Measurements from ENCODE around the gene ROCK1. TPM values are rescaled to one million over a fixed set of nuclear protein-coding genes. Genes with fewer than 3 reads are reported as not detected.
"Not testable (repeated sequence)": the region's sequence is repeated elsewhere in the genome, so short reads cannot be mapped to it uniquely, and the experiment has no call there.

ROCK1 gene
- total and polyA plus RNA-seq, 2 donors (not counting 3 experiments of a cell fraction or from before 2014, with no cell fraction given) = 5.3 to 53.0 TPM

GRCh38 chr18:20960735-20961134 lies 150.9 kb downstream of the ROCK1 start:
- Histone ChIP-seq H2AFZ (ENCODE audit: low read depth, low read length) (no peak overlapping the region), H3K27me3 (ENCODE audit: control insufficient read depth in 2 of 2, insufficient read depth in 2 of 2, low read length in 2 of 2) (no peaks in the 10 kb centered on the region), H3K4me1 (ENCODE audit: control insufficient read depth, extremely low read depth, insufficient read depth, low read length) (no peaks in the 10 kb centered on the region), H3K27ac (ENCODE audit: insufficient read depth, low read depth, low read length) (no peak overlapping the region), H3K9me3 (replicated peaks; ENCODE audit: control insufficient read depth, insufficient read depth, low read length) (no peaks in the 10 kb centered on the region), H3K4me2 (ENCODE audit: insufficient read depth, low read length) (no peak overlapping the region), H3K79me2 (ENCODE audit: control insufficient read depth, insufficient read depth, low read length) (no peaks in the 10 kb centered on the region), H3K4me3 (replicated peaks in 1 of 3; ENCODE audit: insufficient read depth in 1 of 3, low read depth in 1 of 3, low read length in 3 of 3) (no peak overlapping the region), H3K36me3 (ENCODE audit: control insufficient read depth in 2 of 2, extremely low read depth in 1 of 2, insufficient read depth in 2 of 2, low read length in 2 of 2) (no peaks in the 10 kb centered on the region), H3K9me1 (replicated peaks; ENCODE audit: control insufficient read depth, extremely low read depth, insufficient read depth, low read length) (no peaks in the 10 kb centered on the region), H4K20me1 (replicated peaks; ENCODE audit: control insufficient read depth, extremely low read depth, insufficient read depth, low read length) (no peaks in the 10 kb centered on the region), H3K9ac (replicated peaks; ENCODE audit: extremely low read depth, insufficient read depth, low read length) (no peak overlapping the region)
- DNase-seq (ENCODE audit: low read depth, low spot score) (no peak), FAIRE-seq (no peak)
- ChIA-PET POLR2A (no interaction called here), CTCF (no interaction called here)
- TF ChIP-seq JUN (IDR thresholded peaks at IDR 0.05; ENCODE audit: borderline replicate concordance, insufficient read depth, insufficient read length, low read depth) (no peak), POLR2A (IDR thresholded peaks at IDR 0.05; ENCODE audit: low read depth, low read length) (no peak), GATA2 (IDR thresholded peaks at IDR 0.05; ENCODE audit: insufficient read depth, insufficient read length, low read depth, low read length) (no peak), FOS (IDR thresholded peaks at IDR 0.05; ENCODE audit: borderline replicate concordance, insufficient read depth, low read length) (no peak), CTCF (IDR thresholded peaks at IDR 0.05; ENCODE audit: extremely low read depth in 1 of 2, insufficient read depth in 1 of 2, low read depth in 1 of 2, low read length in 2 of 2) (no peak), POLR2AphosphoS5 (IDR thresholded peaks at IDR 0.05; ENCODE audit: insufficient read depth, low read depth, low read length) (no peak), EZH2 (IDR thresholded peaks at IDR 0.05; ENCODE audit: borderline replicate concordance, low read depth, low read length, severe bottlenecking) (no peak), MYC (IDR thresholded peaks at IDR 0.05; ENCODE audit: low read depth, low read length) (no peak)
- TF ChIP-seq, protein P1, sequence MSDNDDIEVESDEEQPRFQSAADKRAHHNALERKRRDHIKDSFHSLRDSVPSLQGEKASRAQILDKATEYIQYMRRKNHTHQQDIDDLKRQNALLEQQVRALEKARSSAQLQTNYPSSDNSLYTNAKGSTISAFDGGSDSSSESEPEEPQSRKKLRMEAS (IDR thresholded peaks at IDR 0.05; ENCODE audit: insufficient read depth, insufficient read length) = no peak
- BruUV-seq (replicated peaks) = no TSS peak
- intact Hi-C loops (cut with micrococcal nuclease) (no loop called here), dilution Hi-C loops (cut with MboI; ENCODE audit: extremely low pct_ligation_motif_present, low sequenced_read_pairs) (no loop called here)

GRCh38 chr18:20950827-20951226 lies 160.8 kb downstream of the ROCK1 start:
- H3K4me2 ChIP-seq (ENCODE audit: insufficient read depth, low read length); H3K9ac ChIP-seq (replicated peaks; ENCODE audit: extremely low read depth, insufficient read depth, low read length); dilution Hi-C loops (cut with MboI; ENCODE audit: extremely low pct_ligation_motif_present, low sequenced_read_pairs); DNase-seq (ENCODE audit: low read depth, low spot score); intact Hi-C loops (cut with micrococcal nuclease); POLR2A ChIA-PET; FAIRE-seq; H3K9me3 ChIP-seq (replicated peaks; ENCODE audit: control insufficient read depth, insufficient read depth, low read length); BruUV-seq (replicated peaks); H3K9me1 ChIP-seq (replicated peaks; ENCODE audit: control insufficient read depth, extremely low read depth, insufficient read depth, low read length); H3K79me2 ChIP-seq (ENCODE audit: control insufficient read depth, insufficient read depth, low read length); H3K4me3 ChIP-seq (replicated peaks in 1 of 3; ENCODE audit: insufficient read depth in 1 of 3, low read depth in 1 of 3, low read length in 3 of 3); H2AFZ ChIP-seq (ENCODE audit: low read depth, low read length); H4K20me1 ChIP-seq (replicated peaks; ENCODE audit: control insufficient read depth, extremely low read depth, insufficient read depth, low read length); CTCF ChIA-PET; H3K4me1 ChIP-seq (ENCODE audit: control insufficient read depth, extremely low read depth, insufficient read depth, low read length); H3K27me3 ChIP-seq (ENCODE audit: control insufficient read depth in 2 of 2, insufficient read depth in 2 of 2, low read length in 2 of 2); H3K27ac ChIP-seq (ENCODE audit: insufficient read depth, low read depth, low read length); H3K36me3 ChIP-seq (ENCODE audit: control insufficient read depth in 2 of 2, extremely low read depth in 1 of 2, insufficient read depth in 2 of 2, low read length in 2 of 2): not testable (repeated sequence)
